SK-N-SH treated with all-trans-retinoic acid at 6 μM for 48 hours (cell line): ENCODE measurements around the gene NRDE2.

ENCODE experiments used
- ATAC-seq: fragments of 200-7000 bp; cut with Tn5 transposase; 3 replicates; pipeline ENCODE4 v1.9.1; 2020; ENCODE audit warnings: mild to moderate bottlenecking, moderate library complexity
- ARNTL ChIP-seq: fragments of 450-650 bp; formaldehyde crosslinking; IDR thresholded peaks from 2 replicates; pipeline ENCODE4 v1.5.0; 2020; ENCODE audit warnings: low read depth, mild to moderate bottlenecking, moderate library complexity, borderline replicate concordance
- BACH2 ChIP-seq: fragments of 250-450 bp; sonication (Bioruptor Pico); IDR thresholded peaks from 2 replicates; pipeline ENCODE4 v1.9.0; 2021; ENCODE audit warnings: mild to moderate bottlenecking, borderline replicate concordance
- CSDC2 ChIP-seq: fragments of 250-450 bp; sonication (Bioruptor Pico); IDR thresholded peaks from 2 replicates; pipeline ENCODE4 v1.5.0; 2020; ENCODE audit warnings: mild to moderate bottlenecking, moderate library complexity
- CSRNP3 ChIP-seq: fragments of 250-450 bp; sonication (Bioruptor Pico); IDR thresholded peaks from 2 replicates; pipeline ENCODE4 v1.5.1; 2021; ENCODE audit warnings: mild to moderate bottlenecking, moderate library complexity
- GLIS3 ChIP-seq: fragments of 250-450 bp; sonication (Bioruptor Pico); IDR thresholded peaks from 2 replicates; pipeline ENCODE4 v1.5.0; 2020; ENCODE audit warnings: mild to moderate bottlenecking, moderate library complexity
- ISL1 ChIP-seq: fragments of 250-450 bp; sonication (Bioruptor Pico); IDR thresholded peaks from 2 replicates; pipeline ENCODE4 v2.1.2; 2022; ENCODE audit warnings: mild to moderate bottlenecking, moderate library complexity
- OSR1 ChIP-seq: fragments of 250-450 bp; sonication (Bioruptor Pico); IDR thresholded peaks from 2 replicates; pipeline ENCODE4 v1.8.0; 2022; ENCODE audit warnings: moderate library complexity, mild to moderate bottlenecking, inconsistent platforms
- POU6F1 ChIP-seq: fragments of 250-450 bp; sonication (Bioruptor Pico); IDR thresholded peaks from 2 replicates; pipeline ENCODE4 v1.8.0; 2021; ENCODE audit warnings: low read depth, mild to moderate bottlenecking, moderate library complexity, borderline replicate concordance
- PPARA ChIP-seq: fragments of 250-450 bp; sonication (Bioruptor Pico); IDR thresholded peaks from 2 replicates; pipeline ENCODE4 v1.5.0; 2020; ENCODE audit warnings: mild to moderate bottlenecking, borderline replicate concordance
- RARB ChIP-seq: fragments of 250-450 bp; sonication (Bioruptor Pico); IDR thresholded peaks from 2 replicates; pipeline ENCODE4 v1.8.0; 2021; ENCODE audit warnings: mild to moderate bottlenecking, moderate library complexity
- SNAI2 ChIP-seq: fragments of 250-450 bp; sonication (Bioruptor Pico); IDR thresholded peaks from 2 replicates; pipeline ENCODE4 v1.5.0; 2020; ENCODE audit warnings: mild to moderate bottlenecking, moderate library complexity
- TCF4 ChIP-seq: fragments of 250-450 bp; sonication (Bioruptor Pico); IDR thresholded peaks from 2 replicates; pipeline ENCODE4 v1.8.0; 2021; ENCODE audit warnings: mild to moderate bottlenecking, moderate library complexity, borderline replicate concordance
- TOX ChIP-seq: fragments of 250-450 bp; sonication (Bioruptor Pico); IDR thresholded peaks from 2 replicates; pipeline ENCODE4 v1.8.0; 2021; ENCODE audit warnings: mild to moderate bottlenecking, moderate library complexity, borderline replicate concordance
- ZC3H10 ChIP-seq: fragments of 250-450 bp; sonication (Bioruptor Pico); IDR thresholded peaks from 2 replicates; pipeline ENCODE4 v1.5.1; 2021; ENCODE audit warnings: mild to moderate bottlenecking, moderate library complexity
- ZFP3 ChIP-seq: fragments of 250-450 bp; sonication (Bioruptor Pico); IDR thresholded peaks from 2 replicates; pipeline ENCODE4 v1.5.0; 2020; ENCODE audit warnings: mild to moderate bottlenecking, moderate library complexity
- ZFP30 ChIP-seq: fragments of 450-650 bp; formaldehyde crosslinking; IDR thresholded peaks from 2 replicates; pipeline ENCODE4 v1.5.0; 2022; ENCODE audit warnings: mild to moderate bottlenecking, moderate library complexity
- ZNF565 ChIP-seq: fragments of 450-650 bp; formaldehyde crosslinking; conservative IDR thresholded peaks from 2 replicates; pipeline ENCODE4 v1.5.0; 2020; ENCODE audit warnings: low read depth, mild to moderate bottlenecking, moderate library complexity
- ZNF70 ChIP-seq: fragments of 450-650 bp; formaldehyde crosslinking; IDR thresholded peaks from 2 replicates; pipeline ENCODE4 v1.5.0; 2020; ENCODE audit warnings: mild to moderate bottlenecking, moderate library complexity
- ZNF8 ChIP-seq: fragments of 450-650 bp; formaldehyde crosslinking; IDR thresholded peaks from 2 replicates; pipeline ENCODE4 v1.5.0; 2020; ENCODE audit warnings: mild to moderate bottlenecking, moderate library complexity
- TF ChIP-seq, protein P1 (sequence below): fragments of 250-450 bp; sonication (Bioruptor Pico); IDR thresholded peaks from 2 replicates; pipeline ENCODE4 v1.8.0; 2020; ENCODE audit warnings: mild to moderate bottlenecking, moderate library complexity, borderline replicate concordance
- TF ChIP-seq, protein P2 (sequence below): fragments of 250-450 bp; sonication (Bioruptor Pico); IDR thresholded peaks from 2 replicates; pipeline ENCODE4 v1.5.0; 2020; ENCODE audit warnings: mild to moderate bottlenecking, moderate library complexity

NRDE2 gene

DNA sequence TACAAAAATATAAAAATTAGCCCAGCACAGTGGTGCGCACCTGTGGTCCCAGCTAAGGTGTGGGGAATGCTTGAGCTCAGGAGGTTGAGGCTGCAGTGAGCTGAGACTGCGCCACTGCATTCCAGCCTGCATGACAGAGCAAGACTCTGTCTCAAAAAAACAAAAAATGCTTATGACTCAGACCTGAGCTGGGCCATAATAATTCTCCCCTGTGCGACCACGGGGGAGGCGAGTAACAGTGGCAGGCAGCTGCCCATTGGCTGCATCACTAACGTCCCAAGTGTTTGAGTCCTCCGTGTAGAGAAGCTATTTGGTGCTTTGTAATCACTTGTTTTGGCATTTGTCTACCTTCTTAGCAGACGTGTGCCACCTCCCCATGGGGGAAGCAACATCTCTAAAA lies 50.5 kb downstream of the NRDE2 start:
- TF ChIP-seq, protein P1, sequence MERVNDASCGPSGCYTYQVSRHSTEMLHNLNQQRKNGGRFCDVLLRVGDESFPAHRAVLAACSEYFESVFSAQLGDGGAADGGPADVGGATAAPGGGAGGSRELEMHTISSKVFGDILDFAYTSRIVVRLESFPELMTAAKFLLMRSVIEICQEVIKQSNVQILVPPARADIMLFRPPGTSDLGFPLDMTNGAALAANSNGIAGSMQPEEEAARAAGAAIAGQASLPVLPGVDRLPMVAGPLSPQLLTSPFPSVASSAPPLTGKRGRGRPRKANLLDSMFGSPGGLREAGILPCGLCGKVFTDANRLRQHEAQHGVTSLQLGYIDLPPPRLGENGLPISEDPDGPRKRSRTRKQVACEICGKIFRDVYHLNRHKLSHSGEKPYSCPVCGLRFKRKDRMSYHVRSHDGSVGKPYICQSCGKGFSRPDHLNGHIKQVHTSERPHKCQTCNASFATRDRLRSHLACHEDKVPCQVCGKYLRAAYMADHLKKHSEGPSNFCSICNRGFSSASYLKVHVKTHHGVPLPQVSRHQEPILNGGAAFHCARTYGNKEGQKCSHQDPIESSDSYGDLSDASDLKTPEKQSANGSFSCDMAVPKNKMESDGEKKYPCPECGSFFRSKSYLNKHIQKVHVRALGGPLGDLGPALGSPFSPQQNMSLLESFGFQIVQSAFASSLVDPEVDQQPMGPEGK (CRISPR knock-in tag): no peak
- TF ChIP-seq OSR1 (no peak), ZFP3 (no peak), ZFP30 (no peak), ARNTL (CRISPR knock-in tag) (no peak), GLIS3 (CRISPR knock-in tag) (no peak), ZNF565 (no peak), TCF4 (no peak), PPARA (CRISPR knock-in tag) (no peak), CSRNP3 (CRISPR knock-in tag) (no peak), POU6F1 (CRISPR knock-in tag) (no peak), BACH2 (CRISPR knock-in tag) (no peak)
- ATAC-seq: peak; percentile 84

DNA sequence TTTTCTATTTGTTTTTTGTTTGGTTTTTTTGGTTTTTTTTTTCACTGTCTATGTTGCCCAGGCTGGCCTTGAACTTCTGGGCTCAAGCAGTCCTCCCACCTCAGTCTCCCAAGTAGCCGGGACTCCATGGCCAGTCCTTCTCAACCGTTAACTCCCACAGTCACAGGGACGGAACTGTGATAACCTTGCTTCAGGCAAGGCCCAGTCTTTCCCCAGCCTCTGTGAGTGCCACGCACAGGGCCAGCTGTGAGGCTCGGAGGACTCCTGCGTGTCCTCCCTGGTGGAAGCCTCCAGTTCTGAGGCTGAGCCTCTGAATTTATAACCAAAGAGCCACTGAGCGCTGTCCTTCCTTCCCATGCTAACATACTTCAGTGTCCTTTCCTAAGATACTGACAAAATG lies 51.6 kb downstream of the NRDE2 start:
- ATAC-seq: no peak
- TF ChIP-seq ARNTL (CRISPR knock-in tag): no peak
- TF ChIP-seq ZNF8 (CRISPR knock-in tag): no peak
- TF ChIP-seq ZNF565: no peak
- no peak for TF ChIP-seq TOX (CRISPR knock-in tag)
- no peak for TF ChIP-seq ZC3H10
- no peak for TF ChIP-seq POU6F1 (CRISPR knock-in tag)
- no peak for TF ChIP-seq GLIS3 (CRISPR knock-in tag)
- TF ChIP-seq ZFP30: no peak
- no peak for TF ChIP-seq CSDC2
- no peak for TF ChIP-seq BACH2 (CRISPR knock-in tag)
- no peak for TF ChIP-seq SNAI2 (CRISPR knock-in tag)
- no peak for TF ChIP-seq ZFP3
- no peak for TF ChIP-seq TCF4
- no peak for TF ChIP-seq ZNF70 (CRISPR knock-in tag)
- TF ChIP-seq ISL1 (CRISPR knock-in tag): no peak
- no peak for TF ChIP-seq PPARA (CRISPR knock-in tag)
- TF ChIP-seq RARB (CRISPR knock-in tag): no peak

DNA sequence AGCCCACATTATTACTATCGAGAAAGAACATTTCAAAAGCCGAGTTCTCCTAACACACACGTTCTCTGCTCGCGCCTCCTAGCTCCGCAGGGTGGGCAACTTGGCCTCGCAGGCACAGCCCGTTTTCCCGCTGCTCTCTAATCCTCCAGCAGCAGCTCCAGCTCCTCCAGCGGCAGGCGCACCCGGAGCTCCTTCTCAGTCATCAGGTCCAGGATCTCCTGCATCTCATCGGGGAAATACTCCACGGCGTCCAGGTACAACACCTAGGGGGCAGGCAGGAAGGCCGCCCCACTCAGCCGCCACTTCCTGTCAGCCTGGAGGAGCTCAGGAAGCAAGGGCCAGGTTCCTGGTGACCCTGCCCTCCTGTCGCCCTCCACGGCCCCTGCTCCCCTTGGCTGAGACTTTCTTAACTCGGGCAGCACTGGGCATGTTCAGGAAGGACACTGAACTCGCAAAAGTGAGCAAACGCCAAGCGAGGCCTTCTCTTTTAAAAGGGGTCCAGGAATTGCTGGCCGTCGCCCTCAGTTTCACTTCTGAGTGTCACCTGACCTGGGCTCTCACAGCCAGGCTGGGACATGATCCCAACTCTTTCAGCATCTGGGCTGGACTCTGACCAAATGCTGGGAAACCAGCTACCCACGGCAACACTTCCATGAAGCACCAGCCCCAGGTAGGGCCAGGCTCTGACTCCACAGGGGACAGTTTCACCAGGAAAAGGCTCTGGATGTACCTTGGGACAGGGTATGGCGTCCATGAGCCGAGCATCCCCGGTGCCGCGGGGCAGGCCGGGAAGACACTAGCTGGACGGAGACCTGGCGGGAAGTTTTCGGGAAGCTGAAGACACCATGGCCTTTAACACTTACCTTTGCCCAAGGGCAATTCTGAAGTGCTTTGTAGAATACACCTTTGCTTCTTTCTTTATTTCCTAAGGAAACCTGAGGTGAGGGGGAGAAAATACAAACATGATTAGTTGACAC lies 53.3 kb downstream of the NRDE2 start:
- TF ChIP-seq, protein P2, sequence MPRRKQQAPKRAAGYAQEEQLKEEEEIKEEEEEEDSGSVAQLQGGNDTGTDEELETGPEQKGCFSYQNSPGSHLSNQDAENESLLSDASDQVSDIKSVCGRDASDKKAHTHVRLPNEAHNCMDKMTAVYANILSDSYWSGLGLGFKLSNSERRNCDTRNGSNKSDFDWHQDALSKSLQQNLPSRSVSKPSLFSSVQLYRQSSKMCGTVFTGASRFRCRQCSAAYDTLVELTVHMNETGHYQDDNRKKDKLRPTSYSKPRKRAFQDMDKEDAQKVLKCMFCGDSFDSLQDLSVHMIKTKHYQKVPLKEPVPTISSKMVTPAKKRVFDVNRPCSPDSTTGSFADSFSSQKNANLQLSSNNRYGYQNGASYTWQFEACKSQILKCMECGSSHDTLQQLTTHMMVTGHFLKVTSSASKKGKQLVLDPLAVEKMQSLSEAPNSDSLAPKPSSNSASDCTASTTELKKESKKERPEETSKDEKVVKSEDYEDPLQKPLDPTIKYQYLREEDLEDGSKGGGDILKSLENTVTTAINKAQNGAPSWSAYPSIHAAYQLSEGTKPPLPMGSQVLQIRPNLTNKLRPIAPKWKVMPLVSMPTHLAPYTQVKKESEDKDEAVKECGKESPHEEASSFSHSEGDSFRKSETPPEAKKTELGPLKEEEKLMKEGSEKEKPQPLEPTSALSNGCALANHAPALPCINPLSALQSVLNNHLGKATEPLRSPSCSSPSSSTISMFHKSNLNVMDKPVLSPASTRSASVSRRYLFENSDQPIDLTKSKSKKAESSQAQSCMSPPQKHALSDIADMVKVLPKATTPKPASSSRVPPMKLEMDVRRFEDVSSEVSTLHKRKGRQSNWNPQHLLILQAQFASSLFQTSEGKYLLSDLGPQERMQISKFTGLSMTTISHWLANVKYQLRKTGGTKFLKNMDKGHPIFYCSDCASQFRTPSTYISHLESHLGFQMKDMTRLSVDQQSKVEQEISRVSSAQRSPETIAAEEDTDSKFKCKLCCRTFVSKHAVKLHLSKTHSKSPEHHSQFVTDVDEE (CRISPR knock-in tag): no peak
- TF ChIP-seq, protein P1 (CRISPR knock-in tag): no peak
- no peak for TF ChIP-seq ARNTL (CRISPR knock-in tag)
- TF ChIP-seq, all 23 proteins: peak for 0
- ATAC-seq: no peak
